SK-N-SH treated with all-trans-retinoic acid at 6 μM for 48 hours (cell line): ENCODE data around the gene PDK3.
A peak's percentile ranks its signal among the peaks of the same experiment; 100 is the strongest.

Experiments
- ATAC-seq: fragments of 200-7000 bp; cut with Tn5 transposase; 3 replicates; pipeline ENCODE4 v1.9.1; 2020; ENCODE audit warnings: mild to moderate bottlenecking, moderate library complexity
- ARNTL ChIP-seq: fragments of 450-650 bp; formaldehyde crosslinking; IDR thresholded peaks from 2 replicates; pipeline ENCODE4 v1.5.0; 2020; ENCODE audit warnings: low read depth, mild to moderate bottlenecking, moderate library complexity, borderline replicate concordance
- ESRRG ChIP-seq: fragments of 250-450 bp; sonication (Bioruptor Pico); IDR thresholded peaks from 2 replicates; pipeline ENCODE4 v1.6.1; 2021; ENCODE audit warnings: mild to moderate bottlenecking
- GLIS3 ChIP-seq: fragments of 250-450 bp; sonication (Bioruptor Pico); IDR thresholded peaks from 2 replicates; pipeline ENCODE4 v1.5.0; 2020; ENCODE audit warnings: mild to moderate bottlenecking, moderate library complexity
- ISL1 ChIP-seq: fragments of 250-450 bp; sonication (Bioruptor Pico); IDR thresholded peaks from 2 replicates; pipeline ENCODE4 v2.1.2; 2022; ENCODE audit warnings: mild to moderate bottlenecking, moderate library complexity
- OSR1 ChIP-seq: fragments of 250-450 bp; sonication (Bioruptor Pico); IDR thresholded peaks from 2 replicates; pipeline ENCODE4 v1.8.0; 2022; ENCODE audit warnings: moderate library complexity, mild to moderate bottlenecking, inconsistent platforms
- PATZ1 ChIP-seq: fragments of 250-450 bp; sonication (Bioruptor Pico); IDR thresholded peaks from 2 replicates; pipeline ENCODE4 v1.8.0; 2020; ENCODE audit warnings: mild to moderate bottlenecking, moderate library complexity, borderline replicate concordance
- PPARA ChIP-seq: fragments of 250-450 bp; sonication (Bioruptor Pico); IDR thresholded peaks from 2 replicates; pipeline ENCODE4 v1.5.0; 2020; ENCODE audit warnings: mild to moderate bottlenecking, borderline replicate concordance
- RARB ChIP-seq: fragments of 250-450 bp; sonication (Bioruptor Pico); IDR thresholded peaks from 2 replicates; pipeline ENCODE4 v1.8.0; 2021; ENCODE audit warnings: mild to moderate bottlenecking, moderate library complexity
- TCF4 ChIP-seq: fragments of 250-450 bp; sonication (Bioruptor Pico); IDR thresholded peaks from 2 replicates; pipeline ENCODE4 v1.8.0; 2021; ENCODE audit warnings: mild to moderate bottlenecking, moderate library complexity, borderline replicate concordance
- TOX ChIP-seq: fragments of 250-450 bp; sonication (Bioruptor Pico); IDR thresholded peaks from 2 replicates; pipeline ENCODE4 v1.8.0; 2021; ENCODE audit warnings: mild to moderate bottlenecking, moderate library complexity, borderline replicate concordance
- ZC3H10 ChIP-seq: fragments of 250-450 bp; sonication (Bioruptor Pico); IDR thresholded peaks from 2 replicates; pipeline ENCODE4 v1.5.1; 2021; ENCODE audit warnings: mild to moderate bottlenecking, moderate library complexity
- ZFP3 ChIP-seq: fragments of 250-450 bp; sonication (Bioruptor Pico); IDR thresholded peaks from 2 replicates; pipeline ENCODE4 v1.5.0; 2020; ENCODE audit warnings: mild to moderate bottlenecking, moderate library complexity
- ZFP30 ChIP-seq: fragments of 450-650 bp; formaldehyde crosslinking; IDR thresholded peaks from 2 replicates; pipeline ENCODE4 v1.5.0; 2022; ENCODE audit warnings: mild to moderate bottlenecking, moderate library complexity
- ZNF565 ChIP-seq: fragments of 450-650 bp; formaldehyde crosslinking; conservative IDR thresholded peaks from 2 replicates; pipeline ENCODE4 v1.5.0; 2020; ENCODE audit warnings: low read depth, mild to moderate bottlenecking, moderate library complexity
- ZNF70 ChIP-seq: fragments of 450-650 bp; formaldehyde crosslinking; IDR thresholded peaks from 2 replicates; pipeline ENCODE4 v1.5.0; 2020; ENCODE audit warnings: mild to moderate bottlenecking, moderate library complexity
- ZNF8 ChIP-seq: fragments of 450-650 bp; formaldehyde crosslinking; IDR thresholded peaks from 2 replicates; pipeline ENCODE4 v1.5.0; 2020; ENCODE audit warnings: mild to moderate bottlenecking, moderate library complexity
- TF ChIP-seq, protein P1 (sequence below): fragments of 250-450 bp; sonication (Bioruptor Pico); IDR thresholded peaks from 2 replicates; pipeline ENCODE4 v1.5.1; 2020; ENCODE audit warnings: low read depth, mild to moderate bottlenecking, moderate library complexity
- TF ChIP-seq, protein P2 (sequence below): fragments of 250-450 bp; sonication (Bioruptor Pico); IDR thresholded peaks from 2 replicates; pipeline ENCODE4 v1.5.0; 2020; ENCODE audit warnings: mild to moderate bottlenecking, moderate library complexity
- TF ChIP-seq, protein P3 (sequence below): fragments of 250-450 bp; sonication (Bioruptor Pico); IDR thresholded peaks from 2 replicates; pipeline ENCODE4 v1.8.0; 2021; ENCODE audit warnings: low read depth, mild to moderate bottlenecking, moderate library complexity, borderline replicate concordance
- TF ChIP-seq, protein P4 (sequence below): fragments of 250-450 bp; sonication (Bioruptor Pico); IDR thresholded peaks from 2 replicates; pipeline ENCODE4 v1.5.1; 2021; ENCODE audit warnings: mild to moderate bottlenecking, moderate library complexity

The PDK3 gene

DNA sequence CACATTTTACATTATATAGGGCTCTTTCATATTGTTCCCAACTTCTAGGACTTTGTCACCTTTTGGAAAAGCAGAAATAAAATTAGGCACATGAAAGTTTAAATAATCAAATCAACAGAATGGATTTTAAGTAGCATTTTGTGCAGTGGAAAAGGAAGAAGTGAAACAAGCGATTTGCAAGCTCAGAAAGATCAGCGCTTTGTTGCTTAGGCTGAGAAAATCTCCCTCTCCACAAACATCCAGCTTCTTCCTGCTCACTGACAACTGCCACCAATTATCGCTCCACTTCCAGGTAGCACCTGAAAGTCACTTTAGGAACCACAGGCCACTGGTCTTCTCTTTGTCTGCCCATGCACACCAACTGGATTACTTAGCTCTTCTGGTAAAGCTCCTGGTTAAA, 2.0 kb upstream of the PDK3 start:
- ATAC-seq = no peak
- TF ChIP-seq ZNF565 (no peak), ZNF8 (no peak), RARB (no peak), ZNF70 (no peak), TCF4 (no peak)

DNA sequence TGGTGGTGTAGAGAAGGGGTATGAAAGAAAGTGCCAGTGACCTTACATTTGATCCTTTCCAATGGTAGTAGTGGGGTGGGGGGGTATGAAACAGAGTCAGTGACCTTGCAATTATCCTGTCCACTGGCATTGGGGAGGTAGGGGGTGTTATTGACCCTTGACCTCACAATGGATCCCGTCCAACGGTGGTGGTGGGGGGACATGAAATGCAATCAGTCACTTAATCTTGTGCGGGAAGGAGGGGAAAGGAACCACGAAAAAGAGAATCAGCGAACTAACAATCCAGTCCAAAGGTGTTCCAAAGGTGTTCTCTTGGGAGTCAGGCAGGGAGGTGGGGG, 619 bp upstream of the PDK3 start:
- TF ChIP-seq, protein P1, sequence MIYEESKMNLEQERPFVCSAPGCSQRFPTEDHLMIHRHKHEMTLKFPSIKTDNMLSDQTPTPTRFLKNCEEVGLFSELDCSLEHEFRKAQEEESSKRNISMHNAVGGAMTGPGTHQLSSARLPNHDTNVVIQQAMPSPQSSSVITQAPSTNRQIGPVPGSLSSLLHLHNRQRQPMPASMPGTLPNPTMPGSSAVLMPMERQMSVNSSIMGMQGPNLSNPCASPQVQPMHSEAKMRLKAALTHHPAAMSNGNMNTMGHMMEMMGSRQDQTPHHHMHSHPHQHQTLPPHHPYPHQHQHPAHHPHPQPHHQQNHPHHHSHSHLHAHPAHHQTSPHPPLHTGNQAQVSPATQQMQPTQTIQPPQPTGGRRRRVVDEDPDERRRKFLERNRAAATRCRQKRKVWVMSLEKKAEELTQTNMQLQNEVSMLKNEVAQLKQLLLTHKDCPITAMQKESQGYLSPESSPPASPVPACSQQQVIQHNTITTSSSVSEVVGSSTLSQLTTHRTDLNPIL = no peak
- TF ChIP-seq ISL1 (CRISPR knock-in tag) (no peak), ZNF565 (no peak), PPARA (no peak), TCF4 (no peak), PATZ1 (CRISPR knock-in tag) (no peak), ZFP3 (no peak), TOX (no peak), ZNF8 (no peak), GLIS3 (CRISPR knock-in tag) (no peak)
- TF ChIP-seq, protein P2, sequence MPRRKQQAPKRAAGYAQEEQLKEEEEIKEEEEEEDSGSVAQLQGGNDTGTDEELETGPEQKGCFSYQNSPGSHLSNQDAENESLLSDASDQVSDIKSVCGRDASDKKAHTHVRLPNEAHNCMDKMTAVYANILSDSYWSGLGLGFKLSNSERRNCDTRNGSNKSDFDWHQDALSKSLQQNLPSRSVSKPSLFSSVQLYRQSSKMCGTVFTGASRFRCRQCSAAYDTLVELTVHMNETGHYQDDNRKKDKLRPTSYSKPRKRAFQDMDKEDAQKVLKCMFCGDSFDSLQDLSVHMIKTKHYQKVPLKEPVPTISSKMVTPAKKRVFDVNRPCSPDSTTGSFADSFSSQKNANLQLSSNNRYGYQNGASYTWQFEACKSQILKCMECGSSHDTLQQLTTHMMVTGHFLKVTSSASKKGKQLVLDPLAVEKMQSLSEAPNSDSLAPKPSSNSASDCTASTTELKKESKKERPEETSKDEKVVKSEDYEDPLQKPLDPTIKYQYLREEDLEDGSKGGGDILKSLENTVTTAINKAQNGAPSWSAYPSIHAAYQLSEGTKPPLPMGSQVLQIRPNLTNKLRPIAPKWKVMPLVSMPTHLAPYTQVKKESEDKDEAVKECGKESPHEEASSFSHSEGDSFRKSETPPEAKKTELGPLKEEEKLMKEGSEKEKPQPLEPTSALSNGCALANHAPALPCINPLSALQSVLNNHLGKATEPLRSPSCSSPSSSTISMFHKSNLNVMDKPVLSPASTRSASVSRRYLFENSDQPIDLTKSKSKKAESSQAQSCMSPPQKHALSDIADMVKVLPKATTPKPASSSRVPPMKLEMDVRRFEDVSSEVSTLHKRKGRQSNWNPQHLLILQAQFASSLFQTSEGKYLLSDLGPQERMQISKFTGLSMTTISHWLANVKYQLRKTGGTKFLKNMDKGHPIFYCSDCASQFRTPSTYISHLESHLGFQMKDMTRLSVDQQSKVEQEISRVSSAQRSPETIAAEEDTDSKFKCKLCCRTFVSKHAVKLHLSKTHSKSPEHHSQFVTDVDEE (CRISPR knock-in tag) = no peak
- no peak for ATAC-seq

GRCh38 chrX:24465532-24465865, 413 bp downstream of the PDK3 start:
- peak; percentile 13 for ATAC-seq
- TF ChIP-seq, protein P3, sequence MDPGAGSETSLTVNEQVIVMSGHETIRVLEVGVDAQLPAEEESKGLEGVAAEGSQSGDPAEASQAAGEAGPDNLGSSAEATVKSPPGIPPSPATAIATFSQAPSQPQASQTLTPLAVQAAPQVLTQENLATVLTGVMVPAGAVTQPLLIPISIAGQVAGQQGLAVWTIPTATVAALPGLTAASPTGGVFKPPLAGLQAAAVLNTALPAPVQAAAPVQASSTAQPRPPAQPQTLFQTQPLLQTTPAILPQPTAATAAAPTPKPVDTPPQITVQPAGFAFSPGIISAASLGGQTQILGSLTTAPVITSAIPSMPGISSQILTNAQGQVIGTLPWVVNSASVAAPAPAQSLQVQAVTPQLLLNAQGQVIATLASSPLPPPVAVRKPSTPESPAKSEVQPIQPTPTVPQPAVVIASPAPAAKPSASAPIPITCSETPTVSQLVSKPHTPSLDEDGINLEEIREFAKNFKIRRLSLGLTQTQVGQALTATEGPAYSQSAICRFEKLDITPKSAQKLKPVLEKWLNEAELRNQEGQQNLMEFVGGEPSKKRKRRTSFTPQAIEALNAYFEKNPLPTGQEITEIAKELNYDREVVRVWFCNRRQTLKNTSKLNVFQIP (CRISPR knock-in tag) = no peak
- TF ChIP-seq ESRRG (CRISPR knock-in tag) (no peak), RARB (no peak), OSR1 (CRISPR knock-in tag) (no peak), ARNTL (CRISPR knock-in tag) (no peak), ZNF565 (no peak), ZFP3 (no peak), PATZ1 (CRISPR knock-in tag) (no peak), ZC3H10 (CRISPR knock-in tag) (no peak), ZFP30 (no peak), ISL1 (CRISPR knock-in tag) (no peak), ZNF70 (no peak), TCF4 (no peak)
- TF ChIP-seq, protein P4, sequence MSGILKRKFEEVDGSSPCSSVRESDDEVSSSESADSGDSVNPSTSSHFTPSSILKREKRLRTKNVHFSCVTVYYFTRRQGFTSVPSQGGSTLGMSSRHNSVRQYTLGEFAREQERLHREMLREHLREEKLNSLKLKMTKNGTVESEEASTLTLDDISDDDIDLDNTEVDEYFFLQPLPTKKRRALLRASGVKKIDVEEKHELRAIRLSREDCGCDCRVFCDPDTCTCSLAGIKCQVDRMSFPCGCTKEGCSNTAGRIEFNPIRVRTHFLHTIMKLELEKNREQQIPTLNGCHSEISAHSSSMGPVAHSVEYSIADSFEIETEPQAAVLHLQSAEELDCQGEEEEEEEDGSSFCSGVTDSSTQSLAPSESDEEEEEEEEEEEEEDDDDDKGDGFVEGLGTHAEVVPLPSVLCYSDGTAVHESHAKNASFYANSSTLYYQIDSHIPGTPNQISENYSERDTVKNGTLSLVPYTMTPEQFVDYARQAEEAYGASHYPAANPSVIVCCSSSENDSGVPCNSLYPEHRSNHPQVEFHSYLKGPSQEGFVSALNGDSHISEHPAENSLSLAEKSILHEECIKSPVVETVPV (CRISPR knock-in tag) = no peak
- TF ChIP-seq, protein P1 = no peak
